K562 (cell line): ENCODE results near the gene CREB3L1. TPM values are rescaled to one million over a fixed set of nuclear protein-coding genes. Genes with fewer than 3 reads are reported as not detected.

ENCODE experiments used
- ATAC-seq: fragments of 200-7000 bp; cut with Tn5 transposase; 3 replicates; pipeline ENCODE4 v1.9.1; 2020; ENCODE audit warnings: moderate library complexity
- BruUV-seq: library from RNA; stranded (reverse); fragments of 400-500 nt; replicated peaks from 2 replicates; lab custom pipeline; 2021; lab: Mats Ljungman, UMichigan
- CTCF ChIA-PET: fragments of 300-600 bp; formaldehyde crosslinking; extraction: SDS; loops from one replicate; lab custom pipeline; 2021; ENCODE audit warnings: low intra/inter-chr PET ratio; lab: Yijun Ruan, JAX
- POLR2A ChIA-PET: fragments of 300-600, 350-650 bp; sonication (Branson Sonifier 250); formaldehyde crosslinking; extraction: SDS; loops from one replicate; lab custom pipeline; 2021; ENCODE audit warnings: antibody characterized with exemption, inconsistent platforms; lab: Yijun Ruan, JAX
- DNase-seq, 4 experiments: peaks; one replicate each; pipeline versions ENCODE4 v3.0.0 to v3.0.0-alpha.2; 2011 to 2018; ENCODE audit warnings: low spot score in 3 of 4, mixed read lengths in 3 of 4; ENCODE audit errors: extremely low read depth in 1 of 4
- FAIRE-seq: peaks from 2 replicates; lab custom pipeline; 2011; peaks lifted over from hg19 to GRCh38; lab: Jason Lieb, UNC
- H2AFZ ChIP-seq: 2 replicates; pipeline ENCODE4 v1.6.0; 2011; ENCODE audit warnings: low read depth, low read length, control low read depth, inconsistent platforms
- H3K27ac ChIP-seq: fragments of 200-600 bp; 3 replicates; pipeline ENCODE4 v1.8.0; 2011; ENCODE audit warnings: low read depth, mild to moderate bottlenecking, control low read depth, inconsistent platforms, low read length, moderate library complexity, mixed read lengths; ENCODE audit errors: extremely low read depth
- H3K27me3 ChIP-seq, 2 experiments: fragments of 300-600 bp in 1 of 2; 2 replicates in 1 of 2; 3 replicates in 1 of 2; pipeline versions ENCODE4 v1.6.0 to v1.8.0; 2011; ENCODE audit warnings: inconsistent platforms in 2 of 2, low read length in 2 of 2, mild to moderate bottlenecking in 1 of 2, mixed read lengths in 1 of 2, moderate library complexity in 1 of 2; ENCODE audit not compliant: control insufficient read depth in 2 of 2, insufficient read depth in 2 of 2
- H3K36me3 ChIP-seq: fragments of 300-600 bp; 3 replicates; pipeline ENCODE4 v1.8.0; 2011; ENCODE audit warnings: mild to moderate bottlenecking, low read length, inconsistent platforms; ENCODE audit not compliant: control insufficient read depth, insufficient read depth
- H3K4me1 ChIP-seq, 2 experiments: fragments of 200-600 bp in 1 of 2; replicated peaks in 1 of 2; 2 replicates in 1 of 2; 3 replicates in 1 of 2; pipeline versions ENCODE4 v1.5.1 to v1.8.0; 2011; ENCODE audit warnings: inconsistent platforms in 2 of 2, low read length in 2 of 2, mild to moderate bottlenecking in 1 of 2, mixed read lengths in 1 of 2, moderate library complexity in 1 of 2; ENCODE audit not compliant: control insufficient read depth in 2 of 2, insufficient read depth in 2 of 2
- H3K4me2 ChIP-seq: 2 replicates; pipeline ENCODE4 v1.6.1; 2011; ENCODE audit warnings: low read length, control low read depth, inconsistent platforms, mixed read lengths; ENCODE audit not compliant: insufficient read depth
- H3K4me3 ChIP-seq: fragments of 200-600 bp; sonication (generic), shearing (Covaris generic); 2 replicates; pipeline ENCODE4 v1.5.1; 2016; ENCODE audit warnings: control low read depth, inconsistent platforms
- H3K79me2 ChIP-seq: fragments of 200-600 bp; 3 replicates; pipeline ENCODE4 v1.8.0; 2011; ENCODE audit warnings: low read length, inconsistent platforms; ENCODE audit not compliant: control insufficient read depth, insufficient read depth
- H3K9ac ChIP-seq, 2 experiments: 2 replicates each; pipeline versions ENCODE4 v1.6.0 to v1.6.1; 2011; ENCODE audit warnings: low read depth in 2 of 2, low read length in 2 of 2, control low read depth in 1 of 2, inconsistent platforms in 1 of 2, mild to moderate bottlenecking in 1 of 2, mixed read lengths in 1 of 2; ENCODE audit not compliant: insufficient read depth in 1 of 2
- H3K9me1 ChIP-seq: one replicate; pipeline ENCODE4 v1.6.0; 2011; ENCODE audit warnings: inconsistent platforms, mild to moderate bottlenecking, low read length, moderate library complexity; ENCODE audit not compliant: control insufficient read depth, insufficient read depth
- H3K9me3 ChIP-seq: replicated peaks from 2 replicates; pipeline ENCODE4 v1.5.1; 2011; ENCODE audit warnings: low read depth, low read length, inconsistent platforms; ENCODE audit not compliant: control insufficient read depth, insufficient read depth
- H4K20me1 ChIP-seq: replicated peaks from 2 replicates; pipeline ENCODE4 v1.6.1; 2011; ENCODE audit warnings: low read length, inconsistent platforms, mixed read lengths; ENCODE audit not compliant: control insufficient read depth, insufficient read depth
- CHD2 ChIP-seq: IDR thresholded peaks from 2 replicates; pipeline ENCODE4 v1.6.1; 2011; ENCODE audit warnings: low read depth, low read length
- DMBX1 ChIP-seq: fragments of 250-450 bp; sonication (Bioruptor Pico); IDR thresholded peaks from 2 replicates; pipeline ENCODE4 v1.8.0; 2022; ENCODE audit warnings: inconsistent platforms, mild to moderate bottlenecking, moderate library complexity, borderline replicate concordance
- HDAC6 ChIP-seq: IDR thresholded peaks from 2 replicates; pipeline ENCODE4 v1.6.1; 2012; ENCODE audit warnings: low read depth, mild to moderate bottlenecking, control low read depth, inconsistent platforms, low read length, moderate library complexity
- KAT2B ChIP-seq: IDR thresholded peaks from one replicate; pipeline ENCODE4 v1.6.1; 2012; ENCODE audit warnings: low read depth, mild to moderate bottlenecking, control low read depth, inconsistent platforms, low read length, moderate library complexity
- KDM5B ChIP-seq: fragments of 200-600 bp; sonication (generic); IDR thresholded peaks from 2 replicates; pipeline ENCODE4 v1.6.1; 2012; ENCODE audit warnings: low read depth, mild to moderate bottlenecking, moderate library complexity, low read length, control low read depth, inconsistent platforms; ENCODE audit not compliant: insufficient replicate concordance
- KLF1 ChIP-seq: fragments of 450-650 bp; IDR thresholded peaks from 2 replicates; pipeline ENCODE4 v1.6.1; 2016; ENCODE audit warnings: missing genetic modification characterization, missing compliant biosample characterization
- NFIC ChIP-seq: fragments of 450-650 bp; IDR thresholded peaks from 2 replicates; pipeline ENCODE4 v1.6.1; 2017; ENCODE audit warnings: mild to moderate bottlenecking, inconsistent platforms
- POLR2G ChIP-seq: fragments of 200-400 bp; formaldehyde crosslinking; IDR thresholded peaks from 2 replicates; pipeline ENCODE4 v1.6.1; 2017; ENCODE audit warnings: low read depth, mild to moderate bottlenecking, antibody characterized with exemption, low read length, moderate library complexity
- RBM34 ChIP-seq: fragments of 200-400 bp; formaldehyde crosslinking; IDR thresholded peaks from 2 replicates; pipeline ENCODE4 v1.6.1; 2018; ENCODE audit warnings: low read length, borderline replicate concordance; ENCODE audit not compliant: insufficient read depth
- RFX5 ChIP-seq: IDR thresholded peaks from 2 replicates; pipeline ENCODE4 v1.6.1; 2011; ENCODE audit warnings: low read depth, mild to moderate bottlenecking, improper control_type of control experiment, low read length
- STAT5B ChIP-seq: fragments of 250-450 bp; sonication (Bioruptor Pico); IDR thresholded peaks from 2 replicates; pipeline ENCODE4 v1.8.0; 2021; ENCODE audit warnings: mild to moderate bottlenecking, inconsistent platforms
- YY1 ChIP-seq, 3 experiments: IDR thresholded peaks; 2 replicates each; pipeline ENCODE4 v1.6.1; 2011; ENCODE audit warnings: low read length in 2 of 3, mild to moderate bottlenecking in 2 of 3, moderate library complexity in 2 of 3, borderline replicate concordance in 1 of 3, control low read depth in 1 of 3, low read depth in 1 of 3; ENCODE audit not compliant: insufficient read depth in 3 of 3, insufficient replicate concordance in 2 of 3, control insufficient read depth in 1 of 3, insufficient read length in 1 of 3; ENCODE audit errors: extremely low read depth in 1 of 3
- ZNF174 ChIP-seq: fragments of 250-450 bp; sonication (Bioruptor Pico); IDR thresholded peaks from 2 replicates; pipeline ENCODE4 v1.4.0; 2020; ENCODE audit warnings: mild to moderate bottlenecking
- ZNF282 ChIP-seq: sonication (generic); formaldehyde crosslinking; IDR thresholded peaks from 2 replicates; pipeline ENCODE4 v1.8.1; 2023; ENCODE audit warnings: missing genetic modification reagents
- ZNF324 ChIP-seq: fragments of 250-450 bp; sonication (Bioruptor Pico); IDR thresholded peaks from 2 replicates; pipeline ENCODE4 v1.4.0; 2020; ENCODE audit warnings: mild to moderate bottlenecking
- ZNF347 ChIP-seq: fragments of 450-650 bp; formaldehyde crosslinking; IDR thresholded peaks from 2 replicates; pipeline ENCODE4 v1.4.0; 2020; ENCODE audit warnings: low read depth, mild to moderate bottlenecking, moderate library complexity
- WGBS: fragments of 100-300 bp; shearing (Covaris generic); methylation state at CpG from one replicate; pipeline ENCODE4 v1.1.6; 2016; ENCODE audit warnings: low coverage, mixed read lengths; ENCODE audit not compliant: insufficient coverage; ENCODE audit errors: missing lambda C conversion rate; 5-methylcytosine and 5-hydroxymethylcytosine counted together
- in situ Hi-C: fragments of 300-500 bp; cut with MboI; formaldehyde crosslinking; loops from 4 replicates; pipeline ENCODE4 v1.15.0; 2018; ENCODE audit warnings: inconsistent platforms, mixed read lengths
- intact Hi-C: fragments of 100-400 bp; cut with micrococcal nuclease; formaldehyde crosslinking; loops from 2 replicates; pipeline ENCODE4 v1.14.2; 2022
- polyA plus RNA-seq, 8 experiments: library from polyadenylated mRNA; depleted of rRNA in 4 of 8; stranded (reverse) in 5 of 8; unstranded in 3 of 8; fragments of >200 nt; fragmentation: Nextera tagmentation in 2 of 8; fragmentation: Illumina TruSeq in 1 of 8; extraction: Ambion mirVana in 2 of 8; extraction: Trizol in 1 of 8; gene quantifications; 2 replicates each; pipeline versions ENCODE4 v1.2.1 to v1.2.3, GENCODE V29; 2011 to 2014; ENCODE audit warnings: inconsistent platforms in 1 of 8, missing spikeins in 1 of 8
- total RNA-seq, 7 experiments: library from RNA; depleted of rRNA in 6 of 7; stranded (reverse); fragments of >200 nt in 6 of 7; fragmentation: Illumina TruSeq in 2 of 7; extraction: Trizol in 2 of 7; gene quantifications; 2 replicates each; pipeline versions ENCODE4 v1.2.1 to v1.2.3, GENCODE V29; 2011 to 2021; ENCODE audit warnings: low replicate concordance in 1 of 7
- TF ChIP-seq, protein P1 (sequence below): sonication (generic); formaldehyde crosslinking; IDR thresholded peaks from 2 replicates; pipeline ENCODE4 v1.8.1; 2023; ENCODE audit warnings: mild to moderate bottlenecking, missing genetic modification reagents, moderate library complexity
- TF ChIP-seq, protein P2 (sequence below): sonication (generic); formaldehyde crosslinking; IDR thresholded peaks from 2 replicates; pipeline ENCODE4 v1.8.1; 2022; ENCODE audit warnings: missing genetic modification reagents

The CREB3L1 gene
- total and polyA plus RNA-seq, 9 of the 15 experiments (the other 6 are each of a cell fraction or from before 2014, with no cell fraction given) = 1.2 to 27.6 (median 3.7) TPM

DNA sequence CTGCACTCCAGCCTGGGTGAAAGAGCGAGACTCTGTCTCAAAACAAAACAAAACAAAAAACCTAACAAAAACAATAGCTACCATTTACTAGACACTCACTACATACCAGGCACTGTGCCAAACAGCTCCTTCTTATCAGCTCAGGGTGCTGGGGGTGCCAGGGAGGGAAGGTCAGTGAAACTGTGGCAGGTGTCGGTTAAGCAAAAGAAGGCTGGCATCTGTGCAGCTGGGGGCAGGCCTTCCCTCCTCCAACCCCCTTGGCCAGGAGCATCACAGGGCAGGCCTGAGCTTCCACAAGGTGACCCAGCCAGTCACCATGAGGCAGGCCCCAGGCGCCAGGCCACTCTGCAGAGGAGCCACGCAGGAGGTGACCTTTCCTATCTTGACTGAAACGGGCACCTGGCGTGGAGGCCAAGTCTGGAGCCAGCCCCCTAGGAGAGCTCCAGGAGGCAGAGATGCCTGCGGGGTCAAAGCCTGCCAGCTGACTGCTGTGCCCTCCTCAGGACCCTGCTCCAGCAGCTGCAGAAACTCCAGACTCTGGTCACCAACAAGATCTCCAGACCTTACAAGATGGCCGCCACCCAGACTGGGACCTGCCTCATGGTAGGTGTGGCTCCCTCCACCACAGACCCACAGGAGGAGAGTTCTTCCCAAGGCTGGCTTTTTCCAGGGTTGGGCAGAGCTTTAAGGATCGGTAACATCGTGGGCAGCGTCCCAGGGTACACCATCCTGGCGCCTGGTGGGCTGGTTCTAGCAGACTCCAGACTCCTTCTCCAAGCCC is 38.5 kb downstream of the CREB3L1 start:
- Histone ChIP-seq H3K9me3 (no peaks in the 10 kb centered on the region), H2AFZ (no peak overlapping the region), H3K27me3 (no peaks in the 10 kb centered on the region), H3K4me2 (no peak overlapping the region), H3K9me1 (no peaks in the 10 kb centered on the region), H3K4me3 (no peak overlapping the region), H4K20me1 (no peaks in the 10 kb centered on the region), H3K27ac (no peak overlapping the region), H3K9ac (peak overlapping the region in 1 of 2 experiments; percentile 24; a peak in 2 of 4 replicates), H3K4me1 (peaks cover 20 to 54% of the 10 kb centered on the region in 2 experiments), H3K36me3 (peaks cover 60% of the 10 kb centered on the region; the same call in 2 of the 3 replicates), H3K79me2 (no peaks in the 10 kb centered on the region)
- in situ Hi-C loops (loop anchor here (10.0 kb wide), 1 partner anchor 71 kb away; no protein-coding TSS in a partner anchor), intact Hi-C loops (loop anchor here (1.0 to 5.0 kb wide), 3 partner anchors 51 to 77 kb away; no protein-coding TSS in a partner anchor)
- ChIA-PET CTCF (interaction anchor here (0.7 to 1.8 kb wide), 4 partner anchors 69 to 444 kb away, joined by 3 to 9 read pairs (median 4); no protein-coding TSS in a partner anchor), POLR2A (interaction anchor here (1.0 to 1.2 kb wide), 2 partner anchors 73 to 277 kb away, joined by 3 to 4 read pairs; no protein-coding TSS in a partner anchor)
- BruUV-seq = no TSS peak
- 84% methylated on average over 9 of the region's 12 CpGs for WGBS
- DNase-seq (no peak), ATAC-seq (no peak), FAIRE-seq (no peak)
- no peak for TF ChIP-seq ZNF282 (CRISPR knock-in tag)
- peak; percentile 52 for TF ChIP-seq POLR2G
- TF ChIP-seq DMBX1 = no peak
- TF ChIP-seq RFX5 = no peak
- no peak for TF ChIP-seq KDM5B
- no peak for TF ChIP-seq RBM34
- TF ChIP-seq STAT5B (CRISPR knock-in tag) = no peak
- no peak for TF ChIP-seq ZNF347
- TF ChIP-seq, protein P1, sequence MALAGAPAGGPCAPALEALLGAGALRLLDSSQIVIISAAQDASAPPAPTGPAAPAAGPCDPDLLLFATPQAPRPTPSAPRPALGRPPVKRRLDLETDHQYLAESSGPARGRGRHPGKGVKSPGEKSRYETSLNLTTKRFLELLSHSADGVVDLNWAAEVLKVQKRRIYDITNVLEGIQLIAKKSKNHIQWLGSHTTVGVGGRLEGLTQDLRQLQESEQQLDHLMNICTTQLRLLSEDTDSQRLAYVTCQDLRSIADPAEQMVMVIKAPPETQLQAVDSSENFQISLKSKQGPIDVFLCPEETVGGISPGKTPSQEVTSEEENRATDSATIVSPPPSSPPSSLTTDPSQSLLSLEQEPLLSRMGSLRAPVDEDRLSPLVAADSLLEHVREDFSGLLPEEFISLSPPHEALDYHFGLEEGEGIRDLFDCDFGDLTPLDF (CRISPR knock-in tag) = no peak
- TF ChIP-seq, protein P2, sequence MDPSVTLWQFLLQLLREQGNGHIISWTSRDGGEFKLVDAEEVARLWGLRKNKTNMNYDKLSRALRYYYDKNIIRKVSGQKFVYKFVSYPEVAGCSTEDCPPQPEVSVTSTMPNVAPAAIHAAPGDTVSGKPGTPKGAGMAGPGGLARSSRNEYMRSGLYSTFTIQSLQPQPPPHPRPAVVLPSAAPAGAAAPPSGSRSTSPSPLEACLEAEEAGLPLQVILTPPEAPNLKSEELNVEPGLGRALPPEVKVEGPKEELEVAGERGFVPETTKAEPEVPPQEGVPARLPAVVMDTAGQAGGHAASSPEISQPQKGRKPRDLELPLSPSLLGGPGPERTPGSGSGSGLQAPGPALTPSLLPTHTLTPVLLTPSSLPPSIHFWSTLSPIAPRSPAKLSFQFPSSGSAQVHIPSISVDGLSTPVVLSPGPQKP (CRISPR knock-in tag) = no peak
- no peak for TF ChIP-seq CHD2
- no peak for TF ChIP-seq ZNF174 (CRISPR knock-in tag)
- peak; percentile 38 to 74 (median 66) for TF ChIP-seq YY1 (IDR thresholded peaks at IDR 0.05; ENCODE audit: borderline replicate concordance in 1 of 3, control insufficient read depth in 1 of 3, extremely low read depth in 1 of 3, insufficient read depth in 3 of 3, insufficient read length in 1 of 3, insufficient replicate concordance in 2 of 3, low read depth in 1 of 3, low read length in 2 of 3)
- no peak for TF ChIP-seq KAT2B
- TF ChIP-seq ZNF324 (CRISPR knock-in tag) = no peak
- no peak for TF ChIP-seq HDAC6
- no peak for TF ChIP-seq KLF1 (tag)
- TF ChIP-seq NFIC = peak; percentile 62
